Right lobe of liver (tissue), 4 donors: ENCODE measurements around the gene CATSPER3.

Experiments
- POLR2A ChIP-seq: fragments of 450-650 bp; IDR thresholded peaks from one replicate; pipeline ENCODE4 v1.6.1; 2017; ENCODE audit warnings: antibody characterized with exemption, mild to moderate bottlenecking
- TF ChIP-seq, protein P1 (sequence below), 4 donors: fragments of 200-600 bp in 3 of 4; fragments of 450-650 bp in 1 of 4; IDR thresholded peaks; one replicate each; pipeline versions ENCODE4 v1.5.1 to v1.8.0; 2016 to 2022; ENCODE audit warnings: antibody characterized with exemption in 4 of 4, mild to moderate bottlenecking in 2 of 4
- donor health status: DM: no; HTN: no; CAD: no.
- donor health status: DM: no; HTN: no; CAD: no.
- donor health status: DM: no; HTN: yes; CAD: no.

DNA sequence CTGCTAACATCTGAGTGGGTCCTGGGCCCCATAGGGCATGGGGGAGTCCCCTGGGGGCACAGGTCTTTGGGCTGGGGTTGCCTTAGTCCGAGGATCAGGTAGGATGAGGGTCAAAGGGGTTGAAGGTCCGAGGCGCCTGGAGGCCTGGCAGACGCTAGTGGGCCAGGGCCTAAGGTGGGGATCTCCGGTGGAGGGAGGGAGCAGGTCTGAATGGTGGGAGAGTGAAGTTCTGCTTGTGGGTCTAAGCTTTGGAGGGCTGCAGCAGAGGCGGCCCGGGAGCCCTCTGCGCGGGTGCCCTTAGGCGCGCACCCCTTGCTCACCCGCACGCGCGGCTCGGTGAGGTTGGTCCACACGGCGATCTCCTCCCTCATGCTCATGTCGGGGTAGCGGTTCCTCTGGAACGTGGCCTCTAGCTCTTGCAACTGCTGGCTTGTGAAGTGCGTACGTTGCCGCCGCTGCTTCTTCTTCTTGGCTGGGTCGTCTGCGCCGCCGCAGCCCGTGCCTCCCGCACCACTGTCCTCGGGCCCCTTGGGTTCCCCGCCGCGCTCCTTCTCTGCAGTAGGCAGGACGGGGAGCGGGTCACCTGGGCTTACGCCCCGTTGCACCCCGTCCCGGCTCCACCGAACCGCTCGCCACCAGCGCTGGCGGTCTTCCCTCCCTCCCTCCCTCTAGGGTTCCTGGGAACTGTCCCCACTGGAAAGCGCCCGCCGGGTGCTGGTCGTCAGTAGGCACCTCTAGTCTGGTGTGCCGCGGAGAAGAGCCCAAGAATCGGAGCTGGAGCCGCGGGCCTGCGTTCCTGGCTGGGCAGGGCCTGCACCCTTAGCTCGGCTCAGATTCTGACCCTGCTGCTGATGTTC lies 63.5 kb downstream of the CATSPER3 start:
- TF ChIP-seq, protein P1, sequence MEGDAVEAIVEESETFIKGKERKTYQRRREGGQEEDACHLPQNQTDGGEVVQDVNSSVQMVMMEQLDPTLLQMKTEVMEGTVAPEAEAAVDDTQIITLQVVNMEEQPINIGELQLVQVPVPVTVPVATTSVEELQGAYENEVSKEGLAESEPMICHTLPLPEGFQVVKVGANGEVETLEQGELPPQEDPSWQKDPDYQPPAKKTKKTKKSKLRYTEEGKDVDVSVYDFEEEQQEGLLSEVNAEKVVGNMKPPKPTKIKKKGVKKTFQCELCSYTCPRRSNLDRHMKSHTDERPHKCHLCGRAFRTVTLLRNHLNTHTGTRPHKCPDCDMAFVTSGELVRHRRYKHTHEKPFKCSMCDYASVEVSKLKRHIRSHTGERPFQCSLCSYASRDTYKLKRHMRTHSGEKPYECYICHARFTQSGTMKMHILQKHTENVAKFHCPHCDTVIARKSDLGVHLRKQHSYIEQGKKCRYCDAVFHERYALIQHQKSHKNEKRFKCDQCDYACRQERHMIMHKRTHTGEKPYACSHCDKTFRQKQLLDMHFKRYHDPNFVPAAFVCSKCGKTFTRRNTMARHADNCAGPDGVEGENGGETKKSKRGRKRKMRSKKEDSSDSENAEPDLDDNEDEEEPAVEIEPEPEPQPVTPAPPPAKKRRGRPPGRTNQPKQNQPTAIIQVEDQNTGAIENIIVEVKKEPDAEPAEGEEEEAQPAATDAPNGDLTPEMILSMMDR (IDR thresholded peaks at IDR 0.05): no peak
- TF ChIP-seq POLR2A: no peak
